Tibial nerve (tissue), 4 donors: ENCODE results near the gene ZNF471.

ENCODE experiments used
- CTCF ChIP-seq, 5 experiments: fragments of 200-600 bp in 3 of 5; fragments of 450-650 bp in 2 of 5; sonication (generic) in 3 of 5; IDR thresholded peaks; one replicate each; pipeline ENCODE4 v1.5.1; 2016 to 2019; ENCODE audit warnings: antibody characterized with exemption in 5 of 5, mild to moderate bottlenecking in 3 of 5, moderate library complexity in 2 of 5
- EP300 ChIP-seq, 2 donors: sonication (generic); formaldehyde crosslinking; IDR thresholded peaks; one replicate each; pipeline ENCODE4 v1.6.1; 2017; ENCODE audit warnings: antibody characterized with exemption in 2 of 2, mild to moderate bottlenecking in 1 of 2
- POLR2A ChIP-seq, 2 donors: fragments of 450-650 bp; IDR thresholded peaks; one replicate each; pipeline ENCODE4 v1.6.1; 2017; ENCODE audit warnings: antibody characterized with exemption in 2 of 2, mild to moderate bottlenecking in 2 of 2, moderate library complexity in 2 of 2

- TF ChIP-seq CTCF (IDR thresholded peaks at IDR 0.05) (no peak), POLR2A (IDR thresholded peaks at IDR 0.05) (peak; percentile 41 to 60), EP300 (IDR thresholded peaks at IDR 0.05) (peak; percentile 42 to 90)
Observed at GRCh38 chr19:56477429-56478338, 30.0 kb upstream of the ZNF471 start.
